ENCODE measurements around the gene KATNAL2.

The KATNAL2 gene

DNA sequence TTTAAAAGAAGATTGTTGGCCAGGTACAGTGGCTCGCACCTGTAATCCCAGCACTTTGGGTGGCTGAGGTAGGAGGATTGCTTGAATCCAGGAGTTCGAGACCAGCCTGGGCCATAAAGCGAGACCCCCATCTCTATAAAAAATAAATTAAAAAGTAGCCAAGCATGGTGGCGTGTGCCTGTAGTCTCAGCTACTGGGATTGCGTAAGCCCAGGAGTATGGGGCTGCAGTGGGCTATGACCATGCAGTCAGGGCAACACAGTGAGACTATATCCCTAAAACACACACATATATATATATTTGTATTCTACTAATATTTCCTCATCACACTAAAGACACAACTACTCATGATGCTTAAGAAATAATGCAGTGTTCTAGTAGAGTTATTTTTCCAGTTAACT, 225.8 kb downstream of the KATNAL2 start:
- Histone ChIP-seq H3K27me3 (ENCODE audit: insufficient read depth, insufficient read length) (no peaks in the 10 kb centered on the region), H3K9me3 (ENCODE audit: insufficient read depth, low read length) (no peaks in the 10 kb centered on the region), H3K4me3 (ENCODE audit: insufficient read length, low read depth) (no peak overlapping the region), H3K36me3 (ENCODE audit: insufficient read depth, insufficient read length, low read length) (no peaks in the 10 kb centered on the region), H3K9ac (ENCODE audit: insufficient read length, low read depth) (no peak overlapping the region), H3K4me1 (ENCODE audit: insufficient read depth, insufficient read length) (no peaks in the 10 kb centered on the region)
- no peak for TF ChIP-seq ZNF274 (IDR thresholded peaks at IDR 0.05; ENCODE audit: low read depth, low read length)
- DNase-seq (ENCODE audit: low read depth, low spot score): no peak

DNA sequence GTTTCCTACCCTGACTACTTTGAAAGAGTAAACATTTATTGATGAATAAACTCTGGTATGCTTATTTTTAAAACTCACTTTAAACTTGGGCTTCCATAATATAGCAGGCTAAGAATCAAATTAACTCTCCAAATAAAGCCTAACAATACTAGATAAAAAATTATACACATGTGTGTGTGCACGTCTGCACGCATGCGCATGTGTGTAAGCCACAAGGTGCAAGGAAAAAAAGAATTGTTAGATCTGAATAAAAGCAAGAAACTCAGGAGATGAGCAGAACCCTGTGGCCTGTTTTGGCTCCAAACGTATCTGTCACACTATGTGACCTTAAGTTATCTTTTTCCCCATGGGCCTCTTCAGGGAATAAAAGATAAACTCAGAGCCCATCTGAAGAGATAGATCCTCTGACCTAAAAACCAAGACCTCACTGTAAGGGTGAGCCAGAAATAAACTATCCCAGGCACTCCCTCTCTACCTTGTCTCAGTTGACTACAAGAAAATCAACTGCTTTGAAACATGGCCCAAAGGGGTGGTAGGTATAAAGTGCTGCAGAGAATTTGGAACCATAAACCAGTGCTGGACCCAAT, 226.6 kb downstream of the KATNAL2 start:
- TF ChIP-seq SUZ12 (IDR thresholded peaks at IDR 0.05; ENCODE audit: extremely low read depth, insufficient read depth, insufficient read length): no peak
- TF ChIP-seq ZNF274 (IDR thresholded peaks at IDR 0.05; ENCODE audit: low read depth, low read length): no peak
- no peak for TF ChIP-seq YY1 (IDR thresholded peaks at IDR 0.05; ENCODE audit: insufficient read depth, insufficient read length)
- H3K9ac ChIP-seq (ENCODE audit: insufficient read length, low read depth): no peak overlapping the region
- H3K4me1 ChIP-seq (ENCODE audit: insufficient read depth, insufficient read length): no peaks in the 10 kb centered on the region
- no peak overlapping the region for H3K4me3 ChIP-seq (ENCODE audit: insufficient read length, low read depth)
- H3K36me3 ChIP-seq (ENCODE audit: insufficient read depth, insufficient read length, low read length): no peaks in the 10 kb centered on the region
- no peak for DNase-seq (ENCODE audit: low read depth, low spot score)
- no peaks in the 10 kb centered on the region for H3K27me3 ChIP-seq (ENCODE audit: insufficient read depth, insufficient read length)
- no peaks in the 10 kb centered on the region for H3K9me3 ChIP-seq (ENCODE audit: insufficient read depth, low read length)

DNA sequence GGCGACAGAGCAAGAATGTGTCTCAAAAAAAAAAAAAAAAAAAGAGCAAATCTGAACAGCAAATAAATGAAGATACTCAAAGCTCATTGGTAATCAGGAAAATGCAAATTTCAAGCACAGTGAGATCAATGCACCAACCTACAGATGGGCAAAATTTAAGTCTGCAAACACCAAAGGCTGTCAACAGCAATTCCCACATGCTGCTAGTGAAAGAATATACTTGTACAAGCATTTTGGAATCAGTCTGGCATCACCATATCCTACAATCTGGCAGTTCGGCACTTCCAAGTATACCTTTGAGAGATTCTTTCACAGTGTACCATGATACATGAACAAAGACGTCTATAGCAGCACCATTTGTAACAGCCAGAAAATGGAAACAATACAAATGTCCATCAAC, 228.8 kb downstream of the KATNAL2 start:
- no peak for DNase-seq (ENCODE audit: low read depth, low spot score)
- no peak overlapping the region for H3K4me3 ChIP-seq (ENCODE audit: insufficient read length, low read depth)
- no peaks in the 10 kb centered on the region for H3K36me3 ChIP-seq (ENCODE audit: insufficient read depth, insufficient read length, low read length)
- H3K9me3 ChIP-seq (ENCODE audit: insufficient read depth, low read length): no peaks in the 10 kb centered on the region
- H3K27me3 ChIP-seq (ENCODE audit: insufficient read depth, insufficient read length): no peaks in the 10 kb centered on the region
- no peak overlapping the region for H3K9ac ChIP-seq (ENCODE audit: insufficient read length, low read depth)
- peaks cover 2% of the 10 kb centered on the region for H3K4me1 ChIP-seq (ENCODE audit: insufficient read depth, insufficient read length)
- no peak for TF ChIP-seq YY1 (IDR thresholded peaks at IDR 0.05; ENCODE audit: insufficient read depth, insufficient read length)
- no peak for TF ChIP-seq ZNF274 (IDR thresholded peaks at IDR 0.05; ENCODE audit: low read depth, low read length)
- no peak for TF ChIP-seq SUZ12 (IDR thresholded peaks at IDR 0.05; ENCODE audit: extremely low read depth, insufficient read depth, insufficient read length)

DNA sequence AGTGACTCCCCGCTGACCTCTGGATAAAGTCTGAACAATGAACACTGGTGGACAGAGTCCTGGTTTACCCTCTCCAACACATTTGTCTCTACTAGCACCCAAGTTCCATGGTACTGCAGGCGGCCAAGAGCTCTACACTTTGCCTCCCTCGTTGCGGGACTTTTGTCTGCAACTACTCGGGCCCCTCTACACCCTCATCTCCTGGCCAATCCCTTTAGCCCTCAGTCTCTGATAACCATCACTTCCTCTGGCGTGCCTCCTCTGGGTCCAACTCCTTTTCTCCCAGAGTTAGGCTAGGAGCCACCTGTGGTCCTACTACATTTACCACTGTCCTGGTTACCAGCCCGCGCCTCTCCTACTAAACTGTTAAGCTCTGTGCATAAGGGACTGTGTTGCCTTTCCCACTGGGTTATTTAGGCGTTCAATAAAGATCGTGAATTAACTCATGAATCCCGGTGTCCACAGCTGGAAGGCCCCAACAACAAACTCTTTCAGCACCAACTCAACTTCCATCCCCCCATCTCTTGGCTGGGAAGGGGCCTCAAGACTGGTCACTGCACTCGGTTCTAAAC, 232.1 kb downstream of the KATNAL2 start:
- Histone ChIP-seq H3K36me3 (ENCODE audit: insufficient read depth, insufficient read length, low read length) (peaks cover 12% of the 10 kb centered on the region), H3K4me1 (ENCODE audit: insufficient read depth, insufficient read length) (peaks cover 3% of the 10 kb centered on the region), H3K9me3 (ENCODE audit: insufficient read depth, low read length) (no peaks in the 10 kb centered on the region), H3K4me3 (ENCODE audit: insufficient read length, low read depth) (peak overlapping the region; percentile 76), H3K9ac (ENCODE audit: insufficient read length, low read depth) (peak overlapping the region; percentile 83), H3K27me3 (ENCODE audit: insufficient read depth, insufficient read length) (no peaks in the 10 kb centered on the region)
- TF ChIP-seq ZNF274 (IDR thresholded peaks at IDR 0.05; ENCODE audit: low read depth, low read length) (no peak), YY1 (IDR thresholded peaks at IDR 0.05; ENCODE audit: insufficient read depth, insufficient read length) (no peak), SUZ12 (IDR thresholded peaks at IDR 0.05; ENCODE audit: extremely low read depth, insufficient read depth, insufficient read length) (no peak)
- no peak for DNase-seq (ENCODE audit: low read depth, low spot score)

DNA sequence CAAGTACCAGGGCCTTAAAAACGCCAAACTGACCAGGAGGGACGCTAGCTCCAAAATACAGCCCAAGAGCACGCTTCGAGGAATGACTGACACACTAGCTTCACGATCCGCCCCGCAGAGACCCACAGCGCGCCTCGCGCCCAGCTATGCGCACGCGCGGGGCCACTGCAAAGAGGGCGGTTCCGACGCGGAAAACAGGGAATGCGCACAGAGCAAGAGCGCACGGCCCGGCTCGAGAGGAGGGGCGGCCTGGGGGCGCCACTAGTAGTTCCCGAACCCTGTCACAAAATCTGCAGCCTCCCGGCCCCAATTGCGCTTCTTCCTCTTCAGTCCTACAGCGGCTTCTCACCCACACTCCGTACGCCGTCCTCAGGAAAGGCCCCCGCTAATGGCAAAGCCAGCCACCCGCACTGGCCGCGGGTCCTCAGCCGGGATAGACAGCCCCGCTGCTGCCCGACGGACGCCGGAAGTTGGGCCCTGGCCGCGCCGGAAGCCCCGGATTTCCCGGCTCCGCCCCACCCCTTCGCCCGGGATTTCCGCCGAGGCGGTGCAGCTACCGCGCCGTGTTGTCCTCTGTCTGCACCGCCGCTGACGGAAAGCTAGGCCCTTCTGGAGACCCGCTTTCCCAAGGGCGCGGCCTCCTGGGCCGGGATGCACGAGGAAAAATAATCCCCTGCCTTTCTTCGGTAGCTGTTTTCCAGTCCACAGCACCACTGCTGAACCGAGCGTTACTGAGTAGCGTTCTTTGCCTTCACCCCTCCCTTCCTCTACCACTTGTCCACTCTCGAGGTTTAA, 232.8 kb downstream of the KATNAL2 start, which contains the start of gene HDHD2:
Gene HDHD2 (minus strand): TSS at position 472 of the 795 bp plus-strand sequence. CDS start 14,061 bp downstream, outside the sequence.
- DNase-seq (ENCODE audit: low read depth, low spot score): peak; percentile 48
- Histone ChIP-seq H3K27me3 (ENCODE audit: insufficient read depth, insufficient read length) (no peaks in the 10 kb centered on the region), H3K36me3 (ENCODE audit: insufficient read depth, insufficient read length, low read length) (peaks cover 17% of the 10 kb centered on the region), H3K4me3 (ENCODE audit: insufficient read length, low read depth) (peak within 1 kb of the TSS; percentile 76), H3K4me1 (ENCODE audit: insufficient read depth, insufficient read length) (peaks cover 3% of the 10 kb centered on the region), H3K9me3 (ENCODE audit: insufficient read depth, low read length) (no peaks in the 10 kb centered on the region), H3K9ac (ENCODE audit: insufficient read length, low read depth) (peak within 1 kb of the TSS; percentile 83)
- no peak for TF ChIP-seq YY1 (IDR thresholded peaks at IDR 0.05; ENCODE audit: insufficient read depth, insufficient read length)
- no peak for TF ChIP-seq SUZ12 (IDR thresholded peaks at IDR 0.05; ENCODE audit: extremely low read depth, insufficient read depth, insufficient read length)
- TF ChIP-seq ZNF274 (IDR thresholded peaks at IDR 0.05; ENCODE audit: low read depth, low read length): no peak

DNA sequence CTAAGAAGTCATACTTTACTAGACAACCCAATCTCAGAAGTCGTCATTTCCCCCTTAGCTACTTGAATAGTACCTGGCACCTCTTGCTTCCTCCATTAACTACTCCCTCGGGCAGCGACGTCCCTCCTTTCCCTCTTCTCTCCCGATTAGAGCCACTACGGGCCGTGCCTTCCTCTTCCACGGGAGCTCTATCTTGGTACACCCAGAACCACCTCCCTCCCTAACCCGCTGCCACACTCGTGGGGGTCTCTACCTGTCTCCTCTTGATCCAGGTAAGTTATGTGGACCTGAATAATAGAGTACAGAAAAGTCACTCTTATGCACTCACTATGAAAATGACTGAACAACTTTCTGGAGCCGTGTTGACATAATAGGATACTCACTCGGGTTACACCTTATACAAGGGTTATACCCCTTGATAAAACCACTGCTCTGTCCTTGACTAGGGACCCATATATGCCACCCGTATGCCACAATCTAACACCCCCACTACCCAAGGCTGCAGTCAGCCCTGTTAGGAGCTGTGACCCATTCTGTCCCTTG, 233.5 kb downstream of the KATNAL2 start:
- Histone ChIP-seq H3K4me3 (ENCODE audit: insufficient read length, low read depth) (peak overlapping the region; percentile 76), H3K4me1 (ENCODE audit: insufficient read depth, insufficient read length) (peaks cover 3% of the 10 kb centered on the region), H3K9ac (ENCODE audit: insufficient read length, low read depth) (peak overlapping the region; percentile 83), H3K9me3 (ENCODE audit: insufficient read depth, low read length) (no peaks in the 10 kb centered on the region), H3K27me3 (ENCODE audit: insufficient read depth, insufficient read length) (no peaks in the 10 kb centered on the region), H3K36me3 (ENCODE audit: insufficient read depth, insufficient read length, low read length) (peaks cover 23% of the 10 kb centered on the region)
- TF ChIP-seq YY1 (IDR thresholded peaks at IDR 0.05; ENCODE audit: insufficient read depth, insufficient read length) (no peak), ZNF274 (IDR thresholded peaks at IDR 0.05; ENCODE audit: low read depth, low read length) (no peak), SUZ12 (IDR thresholded peaks at IDR 0.05; ENCODE audit: extremely low read depth, insufficient read depth, insufficient read length) (no peak)
- DNase-seq (ENCODE audit: low read depth, low spot score): no peak

DNA sequence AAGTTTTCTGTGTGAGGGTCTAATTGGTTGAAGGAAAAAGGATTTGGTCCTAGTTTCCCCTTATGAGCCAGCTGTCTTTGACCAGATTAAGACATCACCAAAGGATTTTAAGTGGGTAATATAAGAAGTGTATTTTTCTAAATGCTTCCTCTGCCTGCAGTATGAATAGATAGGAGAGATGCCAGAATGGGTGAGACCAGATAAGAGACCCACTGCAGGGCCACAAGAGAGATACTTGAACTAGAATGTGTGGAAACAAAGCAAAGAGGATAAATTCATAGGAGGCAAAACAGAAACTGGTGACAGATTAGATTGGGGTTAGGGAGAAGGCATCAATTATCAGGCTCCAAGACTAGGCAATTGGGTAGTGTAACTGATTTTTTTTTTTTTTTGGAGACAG, 234.0 kb downstream of the KATNAL2 start:
- H3K9ac ChIP-seq (ENCODE audit: insufficient read length, low read depth): peak overlapping the region; percentile 83
- H3K27me3 ChIP-seq (ENCODE audit: insufficient read depth, insufficient read length): no peaks in the 10 kb centered on the region
- no peak overlapping the region for H3K4me3 ChIP-seq (ENCODE audit: insufficient read length, low read depth)
- no peak for TF ChIP-seq SUZ12 (IDR thresholded peaks at IDR 0.05; ENCODE audit: extremely low read depth, insufficient read depth, insufficient read length)
- no peak for TF ChIP-seq ZNF274 (IDR thresholded peaks at IDR 0.05; ENCODE audit: low read depth, low read length)
- no peak for TF ChIP-seq YY1 (IDR thresholded peaks at IDR 0.05; ENCODE audit: insufficient read depth, insufficient read length)
- H3K36me3 ChIP-seq (ENCODE audit: insufficient read depth, insufficient read length, low read length): peaks cover 25% of the 10 kb centered on the region
- H3K4me1 ChIP-seq (ENCODE audit: insufficient read depth, insufficient read length): peaks cover 3% of the 10 kb centered on the region
- no peak for DNase-seq (ENCODE audit: low read depth, low spot score)
- H3K9me3 ChIP-seq (ENCODE audit: insufficient read depth, low read length): no peaks in the 10 kb centered on the region
